ENCODE results near the gene CHRDL2.

CHRDL2 gene

GRCh38 chr11:74683941-74684481 is 47.2 kb downstream of the CHRDL2 start:
- DNase-seq (ENCODE audit: low spot score) (peak; percentile 25), ATAC-seq (ENCODE audit: low read depth) (no peak)
- Histone ChIP-seq H3K9me3 (ENCODE audit: severe bottlenecking) (no peaks in the 10 kb centered on the region), H3K4me1 (ENCODE audit: insufficient read depth, poor library complexity, severe bottlenecking) (no peaks in the 10 kb centered on the region), H3K36me3 (ENCODE audit: low read depth) (no peaks in the 10 kb centered on the region), H3K27me3 (ENCODE audit: insufficient read depth, poor library complexity, severe bottlenecking) (no peaks in the 10 kb centered on the region), H3K27ac (ENCODE audit: poor library complexity, severe bottlenecking) (no peak overlapping the region), H3K4me3 (ENCODE audit: severe bottlenecking) (no peak overlapping the region)
- no peak for TF ChIP-seq CTCF (IDR thresholded peaks at IDR 0.05; ENCODE audit: poor library complexity, severe bottlenecking)

GRCh38 chr11:74683279-74683871 is 47.9 kb downstream of the CHRDL2 start:
- peak; percentile 26 for TF ChIP-seq CTCF (IDR thresholded peaks at IDR 0.05; ENCODE audit: poor library complexity, severe bottlenecking)
- DNase-seq (ENCODE audit: low spot score) (peak; percentile 33), ATAC-seq (ENCODE audit: low read depth) (0 out of 3 replicates have a peak, but pooled peaks have one; percentile 28)
- Histone ChIP-seq H3K4me3 (ENCODE audit: severe bottlenecking) (peak overlapping the region; percentile 6), H3K27me3 (ENCODE audit: insufficient read depth, poor library complexity, severe bottlenecking) (no peaks in the 10 kb centered on the region), H3K36me3 (ENCODE audit: low read depth) (no peaks in the 10 kb centered on the region), H3K9me3 (ENCODE audit: severe bottlenecking) (no peaks in the 10 kb centered on the region), H3K4me1 (ENCODE audit: insufficient read depth, poor library complexity, severe bottlenecking) (no peaks in the 10 kb centered on the region), H3K27ac (ENCODE audit: poor library complexity, severe bottlenecking) (no peak overlapping the region)

GRCh38 chr11:74682731-74683278 is 48.4 kb downstream of the CHRDL2 start:
- no peak overlapping the region for H3K27ac ChIP-seq (ENCODE audit: poor library complexity, severe bottlenecking)
- ATAC-seq (ENCODE audit: low read depth), result no peak
- no peaks in the 10 kb centered on the region for H3K9me3 ChIP-seq (ENCODE audit: severe bottlenecking)
- H3K27me3 ChIP-seq (ENCODE audit: insufficient read depth, poor library complexity, severe bottlenecking), result no peaks in the 10 kb centered on the region
- no peaks in the 10 kb centered on the region for H3K4me1 ChIP-seq (ENCODE audit: insufficient read depth, poor library complexity, severe bottlenecking)
- no peak overlapping the region for H3K4me3 ChIP-seq (ENCODE audit: severe bottlenecking)
- no peak for TF ChIP-seq CTCF (IDR thresholded peaks at IDR 0.05; ENCODE audit: poor library complexity, severe bottlenecking)
- DNase-seq (ENCODE audit: low spot score), result no peak
- no peaks in the 10 kb centered on the region for H3K36me3 ChIP-seq (ENCODE audit: low read depth)

GRCh38 chr11:74681686-74682651 is 49.3 kb downstream of the CHRDL2 start:
- no peaks in the 10 kb centered on the region for H3K27me3 ChIP-seq (ENCODE audit: insufficient read depth, poor library complexity, severe bottlenecking)
- no peaks in the 10 kb centered on the region for H3K36me3 ChIP-seq (ENCODE audit: low read depth)
- H3K4me3 ChIP-seq (ENCODE audit: severe bottlenecking), result no peak overlapping the region
- no peak for TF ChIP-seq CTCF (IDR thresholded peaks at IDR 0.05; ENCODE audit: poor library complexity, severe bottlenecking)
- no peaks in the 10 kb centered on the region for H3K9me3 ChIP-seq (ENCODE audit: severe bottlenecking)
- DNase-seq (ENCODE audit: low spot score) (no peak), ATAC-seq (ENCODE audit: low read depth) (peak; percentile 26; the same call in 2 of the 3 replicates)
- no peak overlapping the region for H3K27ac ChIP-seq (ENCODE audit: poor library complexity, severe bottlenecking)
- H3K4me1 ChIP-seq (ENCODE audit: insufficient read depth, poor library complexity, severe bottlenecking), result no peaks in the 10 kb centered on the region
